Neuron (in vitro differentiated cells): ENCODE data around the gene PPM1G.

Experiments
- H2AFZ ChIP-seq: one replicate; pipeline ENCODE4 v1.6.1; 2013; ENCODE audit warnings: low read depth, mild to moderate bottlenecking, inconsistent platforms, low read length, moderate library complexity
- H3K27me3 ChIP-seq: one replicate; pipeline ENCODE4 v1.6.1; 2013; ENCODE audit warnings: low read length; ENCODE audit not compliant: insufficient read depth
- H3K36me3 ChIP-seq: one replicate; pipeline ENCODE4 v1.6.1; 2013; ENCODE audit warnings: low read length; ENCODE audit not compliant: insufficient read depth
- H3K4me1 ChIP-seq: one replicate; pipeline ENCODE4 v1.6.1; 2013; ENCODE audit warnings: low read length; ENCODE audit not compliant: insufficient read depth
- H3K4me3 ChIP-seq: 2 replicates; pipeline ENCODE4 v1.5.1; 2013; ENCODE audit warnings: mild to moderate bottlenecking, low read length, moderate library complexity
- H3K9me3 ChIP-seq: one replicate; pipeline ENCODE4 v1.6.1; 2013; ENCODE audit warnings: low read length

Gene PPM1G

GRCh38 chr2:27409321-27410073, at the start of gene PPM1G:
TSS of gene PPM1G (minus strand) at chr2:27409591. CDS start at chr2:27409422, 169 bp downstream.
- Histone ChIP-seq H2AFZ (peak within 1 kb of the TSS; percentile 96), H3K36me3 (peaks cover 18% of the 10 kb centered on the region), H3K4me3 (peak within 1 kb of the TSS; percentile 56), H3K27me3 (no peaks in the 10 kb centered on the region), H3K4me1 (peaks cover 15% of the 10 kb centered on the region), H3K9me3 (no peaks in the 10 kb centered on the region)

- Histone ChIP-seq H3K4me3 (no peak overlapping the region), H3K36me3 (peaks cover 74% of the 10 kb centered on the region), H2AFZ (no peak overlapping the region), H3K27me3 (no peaks in the 10 kb centered on the region), H3K4me1 (no peaks in the 10 kb centered on the region), H3K9me3 (no peaks in the 10 kb centered on the region)
These were observed 44.6 kb upstream of the PPM1G start for GRCh38 chr2:27453968-27454367.

- Histone ChIP-seq H3K9me3 (no peaks in the 10 kb centered on the region), H3K4me3 (no peak overlapping the region), H3K4me1 (no peaks in the 10 kb centered on the region), H2AFZ (no peak overlapping the region), H3K36me3 (peaks cover 62% of the 10 kb centered on the region), H3K27me3 (no peaks in the 10 kb centered on the region)
These were observed 41.7 kb upstream of the PPM1G start for GRCh38 chr2:27451095-27451494.

GRCh38 chr2:27448381-27448780, 39.0 kb upstream of the PPM1G start:
- H3K27me3 ChIP-seq, result no peaks in the 10 kb centered on the region
- H3K4me3 ChIP-seq, result no peak overlapping the region
- H2AFZ ChIP-seq, result no peak overlapping the region
- H3K4me1 ChIP-seq, result no peaks in the 10 kb centered on the region
- peaks cover 53% of the 10 kb centered on the region for H3K36me3 ChIP-seq
- H3K9me3 ChIP-seq, result no peaks in the 10 kb centered on the region

- Histone ChIP-seq H3K9me3 (no peaks in the 10 kb centered on the region), H3K27me3 (no peaks in the 10 kb centered on the region), H2AFZ (no peak overlapping the region), H3K4me1 (no peaks in the 10 kb centered on the region), H3K36me3 (peaks cover 50% of the 10 kb centered on the region), H3K4me3 (no peak overlapping the region)
These were observed 36.7 kb upstream of the PPM1G start for GRCh38 chr2:27446057-27446456.

- no peaks in the 10 kb centered on the region for H3K4me1 ChIP-seq
- no peak overlapping the region for H2AFZ ChIP-seq
- H3K9me3 ChIP-seq, result no peaks in the 10 kb centered on the region
- peaks cover 54% of the 10 kb centered on the region for H3K36me3 ChIP-seq
- H3K4me3 ChIP-seq, result no peak overlapping the region
- H3K27me3 ChIP-seq, result no peaks in the 10 kb centered on the region
These were observed 36.2 kb upstream of the PPM1G start for GRCh38 chr2:27445615-27446014.

GRCh38 chr2:27445155-27445554, 35.8 kb upstream of the PPM1G start:
- no peaks in the 10 kb centered on the region for H3K4me1 ChIP-seq
- H3K9me3 ChIP-seq, result no peaks in the 10 kb centered on the region
- no peaks in the 10 kb centered on the region for H3K27me3 ChIP-seq
- no peak overlapping the region for H3K4me3 ChIP-seq
- peaks cover 57% of the 10 kb centered on the region for H3K36me3 ChIP-seq
- H2AFZ ChIP-seq, result no peak overlapping the region

- no peaks in the 10 kb centered on the region for H3K4me1 ChIP-seq
- H3K36me3 ChIP-seq, result peaks cover 62% of the 10 kb centered on the region
- no peak overlapping the region for H3K4me3 ChIP-seq
- no peak overlapping the region for H2AFZ ChIP-seq
- H3K27me3 ChIP-seq, result no peaks in the 10 kb centered on the region
- H3K9me3 ChIP-seq, result no peaks in the 10 kb centered on the region
These were observed 33.5 kb upstream of the PPM1G start for GRCh38 chr2:27442920-27443282.

- Histone ChIP-seq H3K4me1 (no peaks in the 10 kb centered on the region), H3K27me3 (no peaks in the 10 kb centered on the region), H3K9me3 (no peaks in the 10 kb centered on the region), H2AFZ (no peak within 1 kb of the TSS), H3K4me3 (no peak within 1 kb of the TSS), H3K36me3 (peaks cover 59% of the 10 kb centered on the region)
These were observed 32.8 kb upstream of the PPM1G start, which contains the start of gene KRTCAP3 for GRCh38 chr2:27441958-27442919. TSS of gene KRTCAP3 (plus strand) at chr2:27442381. CDS start at chr2:27442413, 32 bp downstream.

- no peak overlapping the region for H3K4me3 ChIP-seq
- H2AFZ ChIP-seq, result no peak overlapping the region
- H3K36me3 ChIP-seq, result peaks cover 66% of the 10 kb centered on the region
- no peaks in the 10 kb centered on the region for H3K27me3 ChIP-seq
- H3K9me3 ChIP-seq, result no peaks in the 10 kb centered on the region
- no peaks in the 10 kb centered on the region for H3K4me1 ChIP-seq
These were observed 32.0 kb upstream of the PPM1G start for GRCh38 chr2:27441226-27441926.

GRCh38 chr2:27435628-27436027, 26.2 kb upstream of the PPM1G start:
- Histone ChIP-seq H3K4me1 (peaks cover under 1% of the 10 kb centered on the region), H3K9me3 (no peaks in the 10 kb centered on the region), H3K4me3 (no peak overlapping the region), H2AFZ (no peak overlapping the region), H3K27me3 (no peaks in the 10 kb centered on the region), H3K36me3 (peaks cover 75% of the 10 kb centered on the region)

- Histone ChIP-seq H3K36me3 (peaks cover 39% of the 10 kb centered on the region), H2AFZ (no peak overlapping the region), H3K4me1 (peaks cover 21% of the 10 kb centered on the region), H3K27me3 (no peaks in the 10 kb centered on the region), H3K4me3 (no peak overlapping the region), H3K9me3 (no peaks in the 10 kb centered on the region)
These were observed 22.0 kb upstream of the PPM1G start for GRCh38 chr2:27431395-27431794.
